ENCODE data around the gene PFN1. TPM values are rescaled to one million over a fixed set of nuclear protein-coding genes. Genes with fewer than 3 reads are reported as not detected.
A peak's percentile ranks its signal among the peaks of the same experiment; 100 is the strongest.

Gene PFN1
- total and polyA plus RNA-seq, 9 of the 15 experiments (the other 6 are each of a cell fraction or from before 2014, with no cell fraction given): 60.5 to 1,479 (median 456) TPM

- TF ChIP-seq ZNF740 (CRISPR knock-in tag; IDR thresholded peaks at IDR 0.05) (no peak), ZNF740 (tag; IDR thresholded peaks at IDR 0.05) (no peak), FOS (IDR thresholded peaks at IDR 0.05; ENCODE audit: extremely low read depth, insufficient read length) (peak; percentile 37), MYNN (IDR thresholded peaks at IDR 0.05) (peak; percentile 51; the same call in 1 of the 2 replicates), MYNN (CRISPR knock-in tag; IDR thresholded peaks at IDR 0.05) (no peak), GTF2A2 (tag; IDR thresholded peaks at IDR 0.05) (no peak), ATF1 (CRISPR knock-in tag; IDR thresholded peaks at IDR 0.05) (no peak), ATF1 (tag; IDR thresholded peaks at IDR 0.05) (peak; percentile 22; the same call in 1 of the 2 replicates), ARID2 (IDR thresholded peaks at IDR 0.05) (no peak), POLR2A (conservative IDR thresholded peaks at IDR 0.05) (peak; percentile 73), SMAD2 (IDR thresholded peaks at IDR 0.05; ENCODE audit: low read depth, low read length) (no peak), CBFA2T3 (IDR thresholded peaks at IDR 0.05) (peak; percentile 20; the same call in 1 of the 2 replicates), POLR2AphosphoS5 (IDR thresholded peaks at IDR 0.05; ENCODE audit: control insufficient read depth, insufficient read depth, low read depth, low read length) (0 out of 2 replicates have a peak, but pooled peaks have one; percentile 4), JUN (IDR thresholded peaks at IDR 0.05; ENCODE audit: borderline replicate concordance, low read depth, low read length) (peak; percentile 93), JUN (CRISPR knock-in tag; IDR thresholded peaks at IDR 0.05; ENCODE audit: borderline replicate concordance) (no peak), ELF4 (CRISPR knock-in tag; IDR thresholded peaks at IDR 0.05) (no peak), DPF2 (IDR thresholded peaks at IDR 0.05) (peak; percentile 68), GATAD2A (IDR thresholded peaks at IDR 0.05) (no peak), JUND (IDR thresholded peaks at IDR 0.05; ENCODE audit: borderline replicate concordance, low read depth, low read length) (peak; percentile 98), JUND (tag; IDR thresholded peaks at IDR 0.05; ENCODE audit: borderline replicate concordance, low read depth, low read length) (peak; percentile 97), ZNF407 (IDR thresholded peaks at IDR 0.05; ENCODE audit: low read depth) (no peak)
- TF ChIP-seq, protein P1, sequence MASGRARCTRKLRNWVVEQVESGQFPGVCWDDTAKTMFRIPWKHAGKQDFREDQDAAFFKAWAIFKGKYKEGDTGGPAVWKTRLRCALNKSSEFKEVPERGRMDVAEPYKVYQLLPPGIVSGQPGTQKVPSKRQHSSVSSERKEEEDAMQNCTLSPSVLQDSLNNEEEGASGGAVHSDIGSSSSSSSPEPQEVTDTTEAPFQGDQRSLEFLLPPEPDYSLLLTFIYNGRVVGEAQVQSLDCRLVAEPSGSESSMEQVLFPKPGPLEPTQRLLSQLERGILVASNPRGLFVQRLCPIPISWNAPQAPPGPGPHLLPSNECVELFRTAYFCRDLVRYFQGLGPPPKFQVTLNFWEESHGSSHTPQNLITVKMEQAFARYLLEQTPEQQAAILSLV (tag; IDR thresholded peaks at IDR 0.05): no peak
Measured at GRCh38 chr17:4945176-4945943, 3.0 kb downstream of the PFN1 start (continued).
